Hematopoietic multipotent progenitor cell treated with erythropoietin and hydrocortisone succinate and interleukin-3 and kit ligand, for 15 days (in vitro differentiated cells): ENCODE measurements around the gene AMDHD2.
A peak's percentile ranks its signal among the peaks of the same experiment; 100 is the strongest.
"Not testable (repeated sequence)": the region's sequence is repeated elsewhere in the genome, so short reads cannot be mapped to it uniquely, and the experiment has no call there.

Source experiments
- DNase-seq: peaks from one replicate; pipeline ENCODE4 v3.0.0-alpha.2; 2015; ENCODE audit warnings: low spot score

The AMDHD2 gene, protein sequence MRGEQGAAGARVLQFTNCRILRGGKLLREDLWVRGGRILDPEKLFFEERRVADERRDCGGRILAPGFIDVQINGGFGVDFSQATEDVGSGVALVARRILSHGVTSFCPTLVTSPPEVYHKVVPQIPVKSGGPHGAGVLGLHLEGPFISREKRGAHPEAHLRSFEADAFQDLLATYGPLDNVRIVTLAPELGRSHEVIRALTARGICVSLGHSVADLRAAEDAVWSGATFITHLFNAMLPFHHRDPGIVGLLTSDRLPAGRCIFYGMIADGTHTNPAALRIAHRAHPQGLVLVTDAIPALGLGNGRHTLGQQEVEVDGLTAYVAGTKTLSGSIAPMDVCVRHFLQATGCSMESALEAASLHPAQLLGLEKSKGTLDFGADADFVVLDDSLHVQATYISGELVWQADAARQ

DNA sequence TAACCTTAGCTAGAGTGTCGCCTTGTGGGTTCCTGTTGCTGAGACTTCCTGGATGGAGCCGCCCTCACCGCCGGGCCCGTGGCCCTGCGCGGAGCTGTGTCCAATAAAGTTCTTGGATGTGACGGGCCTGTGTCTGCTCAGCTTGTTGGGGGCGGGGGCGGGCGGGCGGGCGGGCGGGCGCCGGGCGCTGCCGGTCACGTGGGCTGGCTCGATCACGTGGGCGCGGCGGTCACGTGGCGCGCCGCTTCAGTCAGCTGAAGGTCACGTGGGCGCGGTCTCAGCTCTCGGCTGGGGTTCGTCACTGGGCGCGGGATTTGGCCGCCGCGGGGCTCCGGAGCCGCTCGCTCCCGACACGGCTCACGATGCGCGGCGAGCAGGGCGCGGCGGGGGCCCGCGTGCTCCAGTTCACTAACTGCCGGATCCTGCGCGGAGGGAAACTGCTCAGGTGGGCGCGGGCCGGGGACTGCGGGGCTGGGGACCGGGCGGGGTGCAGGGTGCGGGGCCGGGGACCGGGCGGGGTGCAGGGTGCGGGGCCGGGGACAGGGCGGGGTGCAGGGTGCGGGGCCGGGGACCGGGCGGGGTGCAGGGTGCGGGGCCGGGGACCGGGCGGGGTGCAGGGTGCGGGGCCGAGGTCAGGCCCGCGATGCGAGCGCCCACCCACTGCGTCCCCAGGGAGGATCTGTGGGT, at the start of gene AMDHD2:
AMDHD2 (plus strand) TSS at position 275 of the 687 bp plus-strand sequence; CDS start at position 363, 88 bp downstream.
- DNase-seq = peak; percentile 93

DNA sequence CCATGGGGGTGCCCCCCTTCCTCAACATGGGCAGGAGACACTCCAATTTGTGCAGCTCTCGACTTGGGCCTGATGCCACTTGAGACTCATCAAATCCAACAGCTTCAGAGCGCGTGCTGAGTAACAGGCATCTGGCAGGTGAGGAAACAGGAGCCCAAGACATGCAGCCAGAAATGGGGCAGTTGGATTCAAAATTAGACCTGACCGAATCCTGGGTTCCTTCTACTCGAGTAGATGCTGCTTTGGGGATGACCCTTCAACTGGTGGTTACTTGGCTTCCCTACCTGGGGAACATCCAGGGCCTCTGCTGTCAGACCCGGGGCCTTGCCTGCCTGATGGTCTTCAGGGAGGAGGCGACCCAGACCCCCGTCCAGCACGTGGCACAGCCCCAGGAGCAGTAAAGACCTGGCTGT, 49.6 kb upstream of the AMDHD2 start:
- DNase-seq = no peak

DNA sequence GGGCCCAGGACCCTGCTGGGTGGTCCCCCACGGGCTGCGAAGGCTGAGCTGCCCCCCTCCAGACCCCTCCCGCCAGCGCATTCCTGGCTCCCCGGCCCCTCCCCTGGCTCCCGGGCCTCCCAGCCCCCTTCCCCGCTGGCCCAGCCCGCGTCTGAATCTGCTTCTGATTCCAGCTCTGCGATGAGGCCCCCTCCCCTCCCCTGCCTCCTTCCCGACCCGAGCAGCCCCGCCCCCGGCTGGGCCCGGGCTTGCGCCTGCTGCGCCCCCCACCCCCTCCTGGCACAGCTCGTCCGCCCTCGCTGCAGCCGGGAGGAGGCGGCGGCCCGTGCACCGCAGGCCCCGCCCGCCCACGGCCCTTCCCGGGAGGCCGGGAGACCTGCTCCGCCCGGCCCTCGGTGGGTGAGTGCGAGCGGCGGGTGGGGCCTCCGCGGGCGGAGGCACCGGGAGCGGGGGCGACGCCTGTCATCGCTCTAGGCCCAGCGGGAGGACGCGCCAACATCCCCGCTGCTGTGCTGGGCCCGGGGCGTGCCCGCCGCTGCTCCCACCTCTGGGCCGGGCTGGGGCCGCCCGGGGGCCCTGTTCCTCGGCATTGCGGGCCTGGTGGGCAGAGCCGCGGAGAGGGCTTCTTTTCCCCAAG, 49.0 kb upstream of the AMDHD2 start, which contains the start of gene NTN3:
NTN3 (plus strand) TSS at position 282 of the 637 bp plus-strand sequence. CDS start 405 bp downstream, outside the sequence.
- no peak for DNase-seq

DNA sequence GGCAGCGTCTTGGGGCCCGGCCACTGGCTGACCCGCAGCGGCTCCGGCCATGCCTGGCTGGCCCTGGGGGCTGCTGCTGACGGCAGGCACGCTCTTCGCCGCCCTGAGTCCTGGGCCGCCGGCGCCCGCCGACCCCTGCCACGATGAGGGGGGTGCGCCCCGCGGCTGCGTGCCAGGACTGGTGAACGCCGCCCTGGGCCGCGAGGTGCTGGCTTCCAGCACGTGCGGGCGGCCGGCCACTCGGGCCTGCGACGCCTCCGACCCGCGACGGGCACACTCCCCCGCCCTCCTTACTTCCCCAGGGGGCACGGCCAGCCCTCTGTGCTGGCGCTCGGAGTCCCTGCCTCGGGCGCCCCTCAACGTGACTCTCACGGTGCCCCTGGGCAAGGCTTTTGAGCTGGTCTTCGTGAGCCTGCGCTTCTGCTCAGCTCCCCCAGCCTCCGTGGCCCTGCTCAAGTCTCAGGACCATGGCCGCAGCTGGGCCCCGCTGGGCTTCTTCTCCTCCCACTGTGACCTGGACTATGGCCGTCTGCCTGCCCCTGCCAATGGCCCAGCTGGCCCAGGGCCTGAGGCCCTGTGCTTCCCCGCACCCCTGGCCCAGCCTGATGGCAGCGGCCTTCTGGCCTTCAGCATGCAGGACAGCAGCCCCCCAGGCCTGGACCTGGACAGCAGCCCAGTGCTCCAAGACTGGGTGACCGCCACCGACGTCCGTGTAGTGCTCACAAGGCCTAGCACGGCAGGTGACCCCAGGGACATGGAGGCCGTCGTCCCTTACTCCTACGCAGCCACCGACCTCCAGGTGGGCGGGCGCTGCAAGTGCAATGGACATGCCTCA, 48.3 kb upstream of the AMDHD2 start:
- no peak for DNase-seq

DNA sequence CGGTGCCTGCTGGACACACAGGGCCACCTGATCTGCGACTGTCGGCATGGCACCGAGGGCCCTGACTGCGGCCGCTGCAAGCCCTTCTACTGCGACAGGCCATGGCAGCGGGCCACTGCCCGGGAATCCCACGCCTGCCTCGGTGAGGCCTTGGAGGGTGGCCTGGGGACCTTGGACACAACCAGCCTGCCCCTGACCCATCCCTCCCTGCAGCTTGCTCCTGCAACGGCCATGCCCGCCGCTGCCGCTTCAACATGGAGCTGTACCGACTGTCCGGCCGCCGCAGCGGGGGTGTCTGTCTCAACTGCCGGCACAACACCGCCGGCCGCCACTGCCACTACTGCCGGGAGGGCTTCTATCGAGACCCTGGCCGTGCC, 47.7 kb upstream of the AMDHD2 start:
- DNase-seq = no peak

DNA sequence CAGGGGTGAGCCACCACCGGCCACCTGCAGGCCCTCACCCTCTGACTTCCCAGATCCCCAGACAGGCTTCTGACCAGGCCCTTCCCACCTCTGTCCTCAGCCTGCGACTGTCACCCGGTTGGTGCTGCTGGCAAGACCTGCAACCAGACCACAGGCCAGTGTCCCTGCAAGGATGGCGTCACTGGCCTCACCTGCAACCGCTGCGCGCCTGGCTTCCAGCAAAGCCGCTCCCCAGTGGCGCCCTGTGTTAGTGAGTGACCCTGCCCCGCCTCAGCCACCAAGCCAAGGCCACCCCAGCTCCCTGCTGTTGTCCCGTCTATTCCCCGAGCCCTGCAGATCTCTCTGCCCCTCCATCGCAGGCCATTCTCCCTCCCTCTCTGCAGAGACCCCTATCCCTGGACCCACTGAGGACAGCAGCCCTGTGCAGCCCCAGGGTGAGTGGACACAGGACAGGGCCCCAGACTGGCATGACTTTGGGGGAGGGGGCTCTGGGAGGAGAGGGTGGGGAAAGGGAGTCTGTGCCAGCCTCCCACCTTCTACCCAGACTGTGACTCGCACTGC, 47.2 kb upstream of the AMDHD2 start:
- no peak for DNase-seq

DNA sequence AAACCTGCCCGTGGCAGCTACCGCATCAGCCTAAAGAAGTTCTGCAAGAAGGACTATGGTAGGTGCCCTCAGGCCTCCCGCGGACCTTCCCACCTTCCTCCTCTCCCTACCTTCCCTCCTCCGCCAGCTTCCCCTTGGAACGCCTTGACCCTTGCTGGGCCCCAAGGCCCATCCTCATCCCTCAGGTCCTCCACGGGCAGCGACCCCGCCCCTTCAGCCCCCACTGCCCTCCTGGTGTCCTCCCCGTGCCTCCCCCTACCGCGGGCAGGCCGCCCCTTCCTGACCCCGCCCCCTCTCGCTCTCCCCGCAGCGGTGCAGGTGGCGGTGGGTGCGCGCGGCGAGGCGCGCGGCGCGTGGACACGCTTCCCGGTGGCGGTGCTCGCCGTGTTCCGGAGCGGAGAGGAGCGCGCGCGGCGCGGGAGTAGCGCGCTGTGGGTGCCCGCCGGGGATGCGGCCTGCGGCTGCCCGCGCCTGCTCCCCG, 46.7 kb upstream of the AMDHD2 start:
- DNase-seq = no peak

DNA sequence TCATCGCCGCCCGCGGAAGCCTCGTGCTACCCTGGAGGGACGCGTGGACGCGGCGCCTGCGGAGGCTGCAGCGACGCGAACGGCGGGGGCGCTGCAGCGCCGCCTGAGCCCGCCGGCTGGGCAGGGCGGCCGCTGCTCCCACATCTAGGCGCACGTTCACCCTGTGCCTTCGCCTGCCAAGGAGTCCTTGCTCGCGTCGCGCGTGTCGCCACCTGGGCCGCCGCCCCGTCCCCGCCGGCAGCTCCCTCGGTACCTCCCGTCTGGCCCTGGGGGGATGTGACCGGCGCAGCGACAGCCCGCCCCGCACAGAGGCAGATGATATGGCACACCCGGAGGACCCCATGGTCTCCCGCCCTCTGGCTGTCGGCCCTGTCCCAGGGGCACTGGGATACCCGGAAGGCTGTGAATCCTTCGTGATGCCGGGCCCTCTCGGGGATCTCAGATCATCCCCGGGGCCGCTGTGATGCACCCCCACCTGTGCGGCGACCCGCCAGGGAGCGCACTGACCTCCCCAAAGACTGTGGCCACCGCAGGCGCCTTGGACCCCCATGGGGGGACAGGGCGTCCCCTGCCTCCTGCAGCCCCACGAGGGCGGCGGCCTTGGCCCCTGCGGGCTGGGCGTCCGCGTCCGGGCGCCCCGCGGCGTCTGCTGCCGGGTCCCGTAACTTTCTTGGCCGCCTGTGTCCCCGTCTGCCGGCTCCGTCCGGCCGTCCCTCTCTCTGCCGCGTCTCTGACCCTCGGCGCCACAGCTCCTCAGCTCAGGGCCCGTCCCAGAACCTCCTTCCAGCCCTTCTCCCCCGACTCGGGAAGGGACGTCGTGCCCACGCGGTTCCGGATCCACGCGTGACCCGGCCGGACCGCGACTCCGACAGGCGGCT, 45.9 kb upstream of the AMDHD2 start:
- DNase-seq = peak; percentile 75

DNA sequence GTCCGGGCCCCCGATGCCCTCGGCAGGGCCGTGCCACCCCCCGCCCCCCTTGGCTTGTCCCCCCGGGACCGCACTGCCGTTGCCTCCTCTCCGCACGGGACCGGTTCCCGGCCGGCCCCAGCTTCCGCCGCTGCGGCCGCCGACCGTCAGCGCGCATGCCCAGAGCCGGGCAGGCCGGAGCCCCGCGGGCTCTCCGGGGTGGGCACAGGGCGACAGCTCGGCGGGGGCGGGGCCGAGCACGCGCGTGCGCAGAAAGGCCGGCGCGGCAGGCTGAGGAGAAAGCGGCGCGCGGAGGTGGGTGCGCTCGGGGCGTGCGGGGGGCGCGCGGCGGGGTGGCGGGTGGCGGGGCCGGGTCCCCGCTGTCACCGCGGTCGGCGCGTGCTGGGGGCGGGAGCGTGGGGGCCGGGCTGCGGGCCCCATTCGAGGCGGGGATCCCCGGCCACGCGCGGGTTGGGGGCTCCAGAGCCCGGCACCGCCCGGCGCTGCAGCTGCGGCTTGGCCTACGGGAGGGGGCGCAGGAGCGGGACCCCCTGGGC, 45.2 kb upstream of the AMDHD2 start, which contains the start of gene TBC1D24:
TBC1D24 (plus strand) TSS at position 251 of the 536 bp plus-strand sequence. CDS start 21,022 bp downstream, outside the sequence.
- peak; percentile 82 for DNase-seq

DNA sequence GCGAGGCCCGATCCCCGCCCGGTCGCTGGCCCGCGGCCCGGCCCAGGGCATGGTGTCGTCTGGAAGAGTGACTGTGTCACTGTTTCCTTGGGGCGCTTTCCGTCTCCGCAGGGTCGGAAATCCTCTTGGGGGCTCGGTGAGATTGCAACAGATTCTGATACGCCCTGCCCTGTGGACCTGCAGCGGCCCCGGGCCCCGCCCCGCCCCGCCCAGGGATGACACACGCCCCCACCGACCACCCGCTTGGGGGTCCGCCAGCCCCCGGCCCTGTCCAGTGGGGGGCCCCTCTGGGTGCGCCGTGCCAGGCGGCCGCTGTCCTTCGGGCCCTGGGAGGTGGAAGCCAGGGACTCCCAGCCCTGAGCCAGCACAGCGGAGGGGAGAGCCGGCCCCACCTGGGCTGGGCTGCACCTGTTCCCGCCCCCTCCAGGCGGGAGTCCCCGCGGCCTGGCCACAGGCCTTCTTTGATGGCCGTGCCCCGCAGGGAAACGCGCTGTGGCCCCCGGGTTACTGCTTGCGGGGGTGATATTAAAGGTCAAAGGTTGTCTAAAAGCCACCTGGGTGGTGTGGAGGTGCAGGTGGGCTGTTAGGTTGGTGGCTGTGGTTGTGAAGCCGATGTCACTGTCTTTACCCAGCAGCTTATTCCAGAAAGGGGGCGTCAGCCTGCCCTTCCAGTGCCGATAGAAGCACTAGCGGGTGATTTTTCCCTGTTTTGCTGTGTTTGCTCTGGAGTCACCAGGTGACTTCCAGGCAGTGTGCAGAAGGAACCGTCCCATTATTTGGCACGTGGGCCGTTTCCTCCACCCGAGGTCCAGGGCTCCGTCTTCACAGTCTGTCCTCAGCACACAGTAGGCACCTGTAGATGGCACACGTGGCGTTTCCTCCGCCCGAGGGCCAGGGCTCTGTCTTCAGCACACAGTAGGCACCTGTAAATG, 44.5 kb upstream of the AMDHD2 start:
- DNase-seq = no peak

DNA sequence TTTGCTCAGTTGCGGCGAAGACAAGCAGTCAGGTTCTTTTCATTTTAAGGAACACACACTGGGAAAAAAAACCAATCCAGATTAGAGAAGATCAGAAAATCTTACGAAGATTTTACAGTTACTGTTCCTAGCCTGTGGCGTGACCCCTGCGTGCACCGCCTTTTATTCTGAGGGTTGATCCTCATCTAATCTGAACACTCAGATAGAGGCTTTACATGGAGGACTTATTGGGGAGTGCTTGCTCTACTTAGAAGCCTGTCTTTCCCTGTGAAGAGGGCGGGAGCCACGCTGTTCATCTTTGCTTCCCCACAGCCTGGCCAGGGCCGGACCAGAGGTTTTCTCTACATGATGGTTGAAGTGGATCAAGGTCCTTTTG, 43.8 kb upstream of the AMDHD2 start:
- DNase-seq = no peak

DNA sequence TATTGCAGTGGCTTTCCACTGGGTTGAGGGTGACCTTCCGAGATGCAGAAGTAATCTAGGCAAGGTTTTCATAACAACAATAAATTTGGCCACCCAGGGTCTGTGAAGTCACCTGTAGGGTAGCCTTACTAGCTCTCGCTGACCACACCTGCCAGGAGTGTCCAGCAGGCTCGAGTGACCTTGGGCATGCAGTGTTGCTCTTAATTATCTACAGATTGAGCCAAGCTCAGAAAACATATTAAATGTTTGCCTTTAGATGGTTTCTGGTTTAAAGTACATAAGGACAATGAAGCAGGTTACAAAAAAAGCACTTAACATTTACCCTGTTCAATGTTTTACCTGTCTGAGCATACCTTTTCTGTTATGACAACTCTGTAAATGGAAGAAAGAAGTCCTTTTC, 43.4 kb upstream of the AMDHD2 start:
- DNase-seq = no peak

DNA sequence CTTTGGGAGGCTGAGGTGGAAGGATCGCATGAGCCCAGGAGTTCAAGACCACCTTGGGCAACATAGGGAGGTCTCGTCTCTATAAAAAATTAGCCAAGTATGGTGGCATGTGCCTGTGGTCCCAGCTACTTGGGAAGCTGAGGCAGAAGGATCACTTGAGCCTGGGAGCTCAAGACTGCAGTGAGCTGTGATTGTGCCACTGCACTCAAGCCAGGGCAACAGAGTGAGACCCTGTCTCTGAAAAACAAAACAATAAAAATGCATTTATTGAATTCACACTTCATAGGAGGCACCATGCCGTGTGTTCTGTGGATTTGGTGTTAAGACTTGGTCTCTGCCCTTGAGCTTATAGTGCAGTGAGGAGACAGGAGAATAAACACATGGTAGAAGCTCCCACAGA, 42.8 kb upstream of the AMDHD2 start:
- DNase-seq = no peak

DNA sequence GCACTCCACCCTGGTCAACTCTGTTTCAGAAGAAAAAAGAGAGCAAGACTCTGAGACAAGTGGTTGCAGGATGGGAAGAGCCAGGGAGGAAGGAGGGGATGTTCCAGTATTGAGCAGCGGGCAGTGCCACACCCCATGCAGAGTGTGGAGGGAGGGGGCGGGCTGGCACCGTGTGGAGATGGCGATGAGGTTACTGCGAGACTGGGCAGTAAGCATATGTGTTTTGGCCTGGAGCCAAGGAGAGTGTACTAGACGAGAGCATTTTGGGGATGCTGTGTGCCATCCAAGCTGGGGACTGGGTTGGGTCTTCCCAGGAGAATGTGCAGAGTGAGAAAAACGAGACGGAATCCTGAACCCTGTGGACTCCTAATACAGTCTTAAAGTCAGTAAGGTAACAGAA, 41.9 kb upstream of the AMDHD2 start:
- peak; percentile 74 for DNase-seq

DNA sequence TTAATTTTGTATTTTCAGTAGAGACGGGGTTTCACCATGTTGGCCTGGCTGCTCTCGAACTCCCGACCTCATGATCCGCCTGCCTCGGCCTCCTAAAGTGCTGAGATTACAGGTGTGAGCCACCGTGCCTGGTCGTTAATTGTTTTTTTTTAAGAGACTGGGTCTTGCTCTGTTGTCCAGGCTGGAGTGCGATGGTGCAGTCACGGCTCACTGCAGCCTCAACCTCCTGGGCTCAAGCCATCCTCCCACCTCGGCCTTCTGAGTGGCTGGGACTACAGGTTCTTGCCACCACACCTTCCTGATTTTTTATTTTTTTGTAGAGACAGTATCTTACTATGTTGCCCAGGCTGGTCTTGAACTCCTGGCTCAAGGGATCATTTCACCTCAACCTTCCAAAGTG, 40.2 kb upstream of the AMDHD2 start:
- DNase-seq = not testable (repeated sequence)

DNA sequence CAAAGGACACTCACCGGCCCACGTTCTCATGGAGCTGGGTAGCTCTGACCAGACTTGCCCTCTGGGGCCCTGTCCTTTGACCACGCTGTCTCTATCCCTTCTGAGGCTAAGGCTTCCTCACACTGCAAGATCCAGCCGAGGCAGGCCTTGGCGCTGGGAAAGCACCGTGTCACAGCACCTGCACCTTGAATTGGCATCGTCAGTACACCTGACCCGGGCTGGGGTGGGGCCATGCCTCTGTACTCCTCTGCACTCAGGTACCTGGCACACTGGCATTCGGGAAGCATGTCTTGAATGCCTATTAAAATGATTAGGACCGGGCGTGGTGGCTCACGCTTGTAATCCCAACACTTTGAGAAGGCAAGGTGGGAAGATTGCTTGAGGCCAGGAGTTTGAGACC, 39.2 kb upstream of the AMDHD2 start:
- no peak for DNase-seq

DNA sequence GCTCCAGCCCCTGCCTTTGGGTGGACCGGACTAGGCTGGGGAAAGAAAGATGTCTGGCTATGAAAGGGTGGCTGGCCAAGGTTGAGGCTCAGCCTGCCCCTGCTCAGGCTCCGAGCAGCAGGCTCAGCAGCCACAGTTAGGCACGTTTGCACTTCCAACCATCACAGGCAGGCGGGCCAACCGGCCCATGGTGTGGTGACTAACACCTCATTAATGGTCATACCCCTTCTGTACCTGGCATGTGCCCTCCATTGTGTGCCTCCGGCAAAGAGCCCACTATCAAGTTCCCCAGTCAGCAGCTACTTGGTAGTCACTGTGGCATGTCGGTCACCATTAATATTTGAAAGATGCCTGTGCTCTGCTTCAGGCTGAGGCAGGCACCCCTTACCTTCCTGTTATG, 38.5 kb upstream of the AMDHD2 start:
- no peak for DNase-seq

DNA sequence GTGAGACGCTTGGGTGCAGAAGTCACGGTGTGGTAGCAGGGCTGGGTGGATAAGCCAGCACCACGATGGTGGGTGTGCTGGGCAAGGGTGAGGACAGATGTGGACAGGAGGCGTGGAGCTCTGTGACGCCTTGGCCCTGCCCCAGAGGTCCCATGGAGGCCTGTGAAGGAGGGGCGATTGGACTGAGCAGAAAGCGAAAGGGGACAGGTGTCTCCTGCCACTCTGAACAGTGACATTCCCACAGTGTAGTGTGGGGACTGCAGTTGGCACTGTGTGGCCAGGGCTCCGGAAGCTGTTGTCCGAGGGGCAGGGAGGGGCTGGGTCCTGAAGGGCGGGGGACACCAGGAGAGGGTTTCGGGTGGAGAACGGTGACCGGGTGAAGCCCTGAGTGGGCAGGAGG, 37.9 kb upstream of the AMDHD2 start:
- DNase-seq = peak; percentile 38
